Liver (tissue), 3 donors: ENCODE data around the gene OTOG.

Experiments used
- ATF3 ChIP-seq: IDR thresholded peaks from 2 replicates; pipeline ENCODE4 v1.6.1; 2016; ENCODE audit warnings: antibody characterized with exemption
- CTCF ChIP-seq: fragments of 150-350 bp; IDR thresholded peaks from 2 replicates; pipeline ENCODE4 v1.5.1; 2017; ENCODE audit warnings: improper control_type of control experiment, low read depth, low read length; ENCODE audit not compliant: missing input control
- EGR1 ChIP-seq, 2 donors: IDR thresholded peaks; 2 replicates each; pipeline ENCODE4 v1.6.1; 2016 to 2018; ENCODE audit warnings: antibody characterized with exemption in 2 of 2, low read depth in 2 of 2
- HNF4A ChIP-seq, 2 donors: conservative IDR thresholded peaks; 2 replicates each; pipeline ENCODE4 v1.6.1; 2016; ENCODE audit warnings: antibody characterized with exemption in 2 of 2, mild to moderate bottlenecking in 2 of 2
- JUND ChIP-seq, 2 donors: IDR thresholded peaks; 2 replicates each; pipeline ENCODE4 v1.6.1; 2016; ENCODE audit warnings: antibody characterized with exemption in 2 of 2
- MAX ChIP-seq: IDR thresholded peaks from 2 replicates; pipeline ENCODE4 v1.6.1; 2016; ENCODE audit warnings: antibody characterized with exemption
- RAD21 ChIP-seq, 2 donors: IDR thresholded peaks; 2 replicates each; pipeline ENCODE4 v1.6.1; 2016; ENCODE audit warnings: antibody characterized with exemption in 2 of 2, mild to moderate bottlenecking in 2 of 2
- REST ChIP-seq: IDR thresholded peaks from 2 replicates; pipeline ENCODE4 v1.6.1; 2016; ENCODE audit warnings: antibody characterized with exemption, mild to moderate bottlenecking
- RXRA ChIP-seq, 2 donors: IDR thresholded peaks; 2 replicates each; pipeline ENCODE4 v1.6.1; 2017 to 2018; ENCODE audit warnings: antibody characterized with exemption in 2 of 2, mild to moderate bottlenecking in 1 of 2
- TAF1 ChIP-seq: conservative IDR thresholded peaks from 2 replicates; pipeline ENCODE4 v1.6.1; 2016; ENCODE audit warnings: antibody characterized with exemption, mild to moderate bottlenecking
- YY1 ChIP-seq: IDR thresholded peaks from 2 replicates; pipeline ENCODE4 v1.6.1; 2016; ENCODE audit warnings: antibody characterized with exemption, mild to moderate bottlenecking
- donor health status: healthy.
- donor health status: healthy.

- no peak for TF ChIP-seq CTCF
- TF ChIP-seq ATF3: no peak
- TF ChIP-seq RAD21 (IDR thresholded peaks at IDR 0.05): no peak
- TF ChIP-seq MAX: no peak
- TF ChIP-seq HNF4A (conservative IDR thresholded peaks at IDR 0.05): no peak
- TF ChIP-seq REST: no peak
- TF ChIP-seq JUND (IDR thresholded peaks at IDR 0.05): no peak
- TF ChIP-seq EGR1 (IDR thresholded peaks at IDR 0.05; ENCODE audit: low read depth in 2 of 2): no peak
- TF ChIP-seq YY1: no peak
- TF ChIP-seq TAF1: no peak
- no peak for TF ChIP-seq RXRA (IDR thresholded peaks at IDR 0.05)
Observed at GRCh38 chr11:17571431-17572358, 24.6 kb downstream of the OTOG start.
